ELR (cell line): ENCODE results near the gene HACD3.
A peak's percentile ranks its signal among the peaks of the same experiment; 100 is the strongest.
"Not testable (repeated sequence)": the region's sequence is repeated elsewhere in the genome, so short reads cannot be mapped to it uniquely, and the experiment has no call there.

Source experiments
- DNase-seq: peaks from one replicate; pipeline ENCODE4 v3.0.0-alpha.2; 2015; ENCODE audit warnings: low read depth

Gene HACD3

GRCh38 chr15:65549288-65549687 is 19.0 kb downstream of the HACD3 start:
- not testable (repeated sequence) for DNase-seq

GRCh38 chr15:65550681-65551098 is 20.4 kb downstream of the HACD3 start:
- DNase-seq = no peak

- DNase-seq = no peak
These were observed 20.9 kb downstream of the HACD3 start for GRCh38 chr15:65551183-65551582.

GRCh38 chr15:65552851-65553250 is 22.6 kb downstream of the HACD3 start:
- DNase-seq = not testable (repeated sequence)

- DNase-seq = no peak
These were observed 23.4 kb downstream of the HACD3 start for GRCh38 chr15:65553691-65554090.

- DNase-seq = no peak
These were observed 26.4 kb downstream of the HACD3 start for GRCh38 chr15:65556622-65557021.

- DNase-seq = peak; percentile 59
These were observed 28.1 kb downstream of the HACD3 start for GRCh38 chr15:65558336-65558735.

GRCh38 chr15:65558997-65559760 is 28.9 kb downstream of the HACD3 start:
- DNase-seq = no peak

- DNase-seq = no peak
These were observed 29.7 kb downstream of the HACD3 start for GRCh38 chr15:65559941-65560340.

GRCh38 chr15:65561934-65562333 is 31.7 kb downstream of the HACD3 start:
- no peak for DNase-seq

- DNase-seq = no peak
These were observed 39.5 kb downstream of the HACD3 start for GRCh38 chr15:65569728-65570127.

- no peak for DNase-seq
These were observed 41.7 kb downstream of the HACD3 start for GRCh38 chr15:65571971-65572370.

GRCh38 chr15:65576664-65577063 is 46.4 kb downstream of the HACD3 start:
- DNase-seq = peak; percentile 73

- no peak for DNase-seq
These were observed 47.1 kb downstream of the HACD3 start for GRCh38 chr15:65577129-65577996.

GRCh38 chr15:65578904-65579728 is 48.9 kb downstream of the HACD3 start:
- peak; percentile 2 for DNase-seq

- DNase-seq = peak; percentile 5
These were observed 49.5 kb downstream of the HACD3 start for GRCh38 chr15:65579762-65580161.

- DNase-seq = peak; percentile 83
These were observed 50.0 kb downstream of the HACD3 start for GRCh38 chr15:65580287-65580686.

- peak; percentile 51 for DNase-seq
These were observed 53.4 kb downstream of the HACD3 start for GRCh38 chr15:65583701-65584100.

- DNase-seq = no peak
These were observed 54.0 kb downstream of the HACD3 start for GRCh38 chr15:65584241-65584640.

- DNase-seq = no peak
These were observed 56.8 kb downstream of the HACD3 start for GRCh38 chr15:65587094-65587493.

GRCh38 chr15:65595960-65596359 is 65.7 kb downstream of the HACD3 start:
- DNase-seq = peak; percentile 23

- no peak for DNase-seq
These were observed 68.2 kb downstream of the HACD3 start for GRCh38 chr15:65598468-65598867.
